HFFc6 (cell line): ENCODE data around the gene PPP1R27. TPM values are rescaled to one million over a fixed set of nuclear protein-coding genes. Genes with fewer than 3 reads are reported as not detected.
A peak's percentile ranks its signal among the peaks of the same experiment; 100 is the strongest.

Source experiments
- DNase-seq: peaks from one replicate; pipeline ENCODE4 v3.0.0-alpha.2; 2018
- H3K27ac Mint-ChIP-seq: 2 replicates; pipeline ENCODE4 v1.8.0; 2020; ENCODE audit warnings: mild to moderate bottlenecking, mixed read lengths
- H3K27me3 Mint-ChIP-seq: 2 replicates; pipeline ENCODE4 v1.8.0; 2021; ENCODE audit warnings: mild to moderate bottlenecking, moderate library complexity, mixed read lengths; ENCODE audit not compliant: insufficient read depth
- H3K36me3 Mint-ChIP-seq: 2 replicates; pipeline ENCODE4 v1.8.0; 2021; ENCODE audit warnings: low read depth, mixed read lengths
- H3K4me1 Mint-ChIP-seq: 2 replicates; pipeline ENCODE4 v1.8.0; 2020; ENCODE audit warnings: low read depth, mixed read lengths
- H3K4me3 Mint-ChIP-seq: 2 replicates; pipeline ENCODE4 v1.8.0; 2020; ENCODE audit warnings: mild to moderate bottlenecking, moderate library complexity, mixed read lengths
- H3K9me3 Mint-ChIP-seq: 2 replicates; pipeline ENCODE4 v1.8.0; 2020; ENCODE audit warnings: mild to moderate bottlenecking, mixed read lengths
- total RNA-seq, 6 experiments: library from RNA; stranded (reverse); fragmentation: NEBNext Ultra II Directional; extraction: Animal tissue kit (Norgen Biotek cat#: 25700); gene quantifications; 2 replicates in 1 of 6; 3 replicates in 5 of 6; pipeline ENCODE4 v1.2.3, GENCODE V29; 2021
- TF ChIP-seq, protein P1 (sequence below): fragments of 200-600 bp; sonication (generic); IDR thresholded peaks from 2 replicates; pipeline ENCODE4 v1.5.0; 2021; ENCODE audit warnings: antibody characterized with exemption, mild to moderate bottlenecking

The PPP1R27 gene
- total RNA-seq, 6 experiments from 2014 or later, result not detected

DNA sequence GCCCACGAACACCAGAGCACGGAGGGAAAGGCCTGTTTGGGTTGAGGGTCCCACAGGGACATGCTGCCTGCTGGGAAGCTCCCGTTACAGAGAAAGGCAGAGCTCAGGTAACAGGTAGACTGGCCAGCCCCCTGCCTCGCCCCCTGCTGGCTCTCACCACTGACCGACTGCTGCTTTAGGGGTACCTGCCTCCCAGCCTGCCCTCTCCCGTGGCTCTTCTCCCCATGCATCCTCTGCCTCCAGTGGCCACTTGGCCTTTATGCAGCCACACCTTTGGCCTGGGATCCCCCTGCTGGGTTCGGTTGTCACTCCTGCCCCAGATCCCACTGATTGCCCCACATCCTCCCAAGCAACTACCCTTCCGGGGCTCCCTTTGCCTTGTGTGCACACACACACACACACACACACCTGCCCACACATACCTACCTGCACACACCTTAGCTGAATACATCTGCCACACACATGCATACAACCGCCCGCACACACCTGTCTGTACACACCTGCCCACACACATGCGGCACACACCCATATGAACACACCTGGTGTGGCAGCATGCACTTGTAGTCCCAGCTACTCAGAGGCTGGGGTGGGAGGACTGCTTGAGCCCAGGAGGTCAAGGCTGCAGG is 8.9 kb downstream of the PPP1R27 start:
- no peaks in the 10 kb centered on the region for H3K36me3 Mint-ChIP-seq
- TF ChIP-seq, protein P1, sequence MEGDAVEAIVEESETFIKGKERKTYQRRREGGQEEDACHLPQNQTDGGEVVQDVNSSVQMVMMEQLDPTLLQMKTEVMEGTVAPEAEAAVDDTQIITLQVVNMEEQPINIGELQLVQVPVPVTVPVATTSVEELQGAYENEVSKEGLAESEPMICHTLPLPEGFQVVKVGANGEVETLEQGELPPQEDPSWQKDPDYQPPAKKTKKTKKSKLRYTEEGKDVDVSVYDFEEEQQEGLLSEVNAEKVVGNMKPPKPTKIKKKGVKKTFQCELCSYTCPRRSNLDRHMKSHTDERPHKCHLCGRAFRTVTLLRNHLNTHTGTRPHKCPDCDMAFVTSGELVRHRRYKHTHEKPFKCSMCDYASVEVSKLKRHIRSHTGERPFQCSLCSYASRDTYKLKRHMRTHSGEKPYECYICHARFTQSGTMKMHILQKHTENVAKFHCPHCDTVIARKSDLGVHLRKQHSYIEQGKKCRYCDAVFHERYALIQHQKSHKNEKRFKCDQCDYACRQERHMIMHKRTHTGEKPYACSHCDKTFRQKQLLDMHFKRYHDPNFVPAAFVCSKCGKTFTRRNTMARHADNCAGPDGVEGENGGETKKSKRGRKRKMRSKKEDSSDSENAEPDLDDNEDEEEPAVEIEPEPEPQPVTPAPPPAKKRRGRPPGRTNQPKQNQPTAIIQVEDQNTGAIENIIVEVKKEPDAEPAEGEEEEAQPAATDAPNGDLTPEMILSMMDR, result peak; percentile 38; the same call in 1 of the 2 replicates
- H3K27me3 Mint-ChIP-seq, result no peaks in the 10 kb centered on the region
- no peaks in the 10 kb centered on the region for H3K4me1 Mint-ChIP-seq
- no peak for DNase-seq
- H3K4me3 Mint-ChIP-seq, result no peak overlapping the region
- H3K27ac Mint-ChIP-seq, result no peak overlapping the region
- no peaks in the 10 kb centered on the region for H3K9me3 Mint-ChIP-seq

DNA sequence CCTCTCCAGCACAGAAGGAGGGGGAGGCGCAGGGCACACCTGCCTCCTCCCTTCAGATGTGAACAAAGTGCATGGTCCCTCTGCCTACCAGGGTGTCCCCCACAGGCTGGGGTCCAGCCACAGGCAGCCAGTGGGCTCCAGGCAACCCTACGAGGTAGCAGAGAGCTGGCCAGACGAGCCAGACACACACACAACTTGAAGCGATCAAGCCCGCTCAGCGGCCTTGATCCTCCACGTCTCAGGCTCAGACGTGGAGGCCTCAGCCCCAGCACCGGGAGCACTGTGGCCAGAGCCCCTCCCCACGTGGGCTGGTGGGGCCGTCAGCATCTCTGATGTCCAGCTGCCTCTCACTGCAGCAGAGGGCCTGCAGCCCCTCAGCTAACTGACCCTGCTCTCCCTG is 10.3 kb downstream of the PPP1R27 start:
- Mint-ChIP-seq H3K27me3 (no peaks in the 10 kb centered on the region), H3K9me3 (no peaks in the 10 kb centered on the region)

DNA sequence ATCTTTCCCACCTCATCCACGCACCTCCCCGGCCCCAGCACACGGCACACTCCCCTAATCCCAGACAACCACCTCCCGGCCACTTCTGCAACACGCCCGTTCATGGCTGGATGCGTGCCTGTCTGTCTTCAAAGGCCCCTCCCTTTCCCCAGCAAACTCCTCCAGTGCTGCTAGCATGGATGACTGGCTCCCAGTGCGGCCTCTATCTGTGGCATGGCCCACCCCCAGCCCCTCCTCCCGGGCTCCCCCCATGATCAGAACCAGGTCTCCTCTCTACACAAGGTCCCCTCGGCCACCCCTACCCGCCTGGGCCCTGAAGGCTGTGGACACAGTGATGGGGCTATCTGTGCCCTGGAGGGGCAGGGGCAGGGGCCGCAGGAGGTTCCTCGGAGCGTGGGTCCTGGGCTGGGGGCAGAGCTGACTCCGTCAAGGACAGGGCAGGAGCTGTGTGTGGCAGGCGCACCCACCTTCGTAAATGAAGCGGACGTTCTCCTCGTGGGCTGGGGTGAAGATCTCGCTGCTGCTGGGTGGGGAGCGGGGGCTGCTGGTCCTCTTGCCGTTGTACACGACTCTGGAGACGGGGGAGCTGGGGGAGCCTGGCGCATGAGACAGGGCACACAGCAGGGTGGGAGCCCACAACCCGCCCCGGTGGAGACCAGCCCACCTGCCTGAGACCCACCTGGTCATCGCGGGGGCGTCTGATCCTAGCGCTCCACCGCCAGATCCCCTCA is 10.9 kb downstream of the PPP1R27 start:
- H3K9me3 Mint-ChIP-seq, result no peaks in the 10 kb centered on the region
- no peaks in the 10 kb centered on the region for H3K4me1 Mint-ChIP-seq
- no peak overlapping the region for H3K27ac Mint-ChIP-seq
- no peak overlapping the region for H3K4me3 Mint-ChIP-seq
- H3K27me3 Mint-ChIP-seq, result no peaks in the 10 kb centered on the region
- no peaks in the 10 kb centered on the region for H3K36me3 Mint-ChIP-seq
- TF ChIP-seq, protein P1, result no peak
- no peak for DNase-seq

More for the DNA sequence above, 10.3 kb downstream of the PPP1R27 start:
- no peaks in the 10 kb centered on the region for H3K4me1 Mint-ChIP-seq
- TF ChIP-seq, protein P1, result no peak
- DNase-seq, result no peak
- no peaks in the 10 kb centered on the region for H3K36me3 Mint-ChIP-seq
- H3K4me3 Mint-ChIP-seq, result no peak overlapping the region
- no peak overlapping the region for H3K27ac Mint-ChIP-seq

DNA sequence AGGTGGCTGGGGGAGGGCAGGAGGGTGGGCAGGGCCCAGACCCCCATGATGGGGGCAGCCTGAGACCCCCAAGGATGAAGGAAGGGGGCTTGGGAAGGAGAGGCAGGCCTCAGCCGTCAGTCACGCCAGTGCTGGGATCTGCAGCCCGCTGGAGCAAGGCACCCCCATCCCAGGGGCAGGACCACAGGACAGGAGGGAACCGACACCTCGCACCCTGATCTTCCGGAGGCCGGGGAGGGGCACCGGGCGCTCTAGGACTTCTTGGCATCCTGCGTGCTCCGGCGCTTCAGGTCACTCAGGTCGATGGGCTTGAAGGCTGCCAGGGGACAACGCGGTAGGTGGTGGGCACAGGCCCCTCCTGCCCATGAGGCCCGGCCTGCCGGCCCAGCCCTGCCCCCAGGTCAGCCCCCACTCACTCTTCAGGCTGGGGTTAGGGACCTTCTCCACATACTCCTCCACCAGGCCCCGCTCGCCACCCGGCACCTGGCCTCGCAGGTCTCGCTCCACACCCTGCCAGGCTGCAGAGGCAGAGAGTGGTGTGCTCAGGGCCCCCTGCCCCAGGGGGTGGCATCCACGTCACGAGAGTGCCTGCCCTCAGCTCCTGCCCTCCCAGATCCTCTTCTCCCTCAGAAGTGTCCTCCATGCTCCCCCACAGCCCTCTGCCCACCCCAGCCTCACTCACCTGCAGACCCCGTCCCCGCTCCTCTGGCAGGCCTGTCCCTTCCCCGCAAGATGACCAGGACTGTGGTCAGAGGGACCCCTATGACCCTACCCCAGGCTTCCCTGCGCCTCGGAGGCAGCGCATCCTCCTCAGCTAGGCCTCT is 11.6 kb downstream of the PPP1R27 start:
- no peak overlapping the region for H3K4me3 Mint-ChIP-seq
- no peak overlapping the region for H3K27ac Mint-ChIP-seq
- H3K27me3 Mint-ChIP-seq, result no peaks in the 10 kb centered on the region
- no peaks in the 10 kb centered on the region for H3K9me3 Mint-ChIP-seq
- TF ChIP-seq, protein P1, result no peak
- DNase-seq, result no peak
- H3K36me3 Mint-ChIP-seq, result no peaks in the 10 kb centered on the region
- H3K4me1 Mint-ChIP-seq, result no peaks in the 10 kb centered on the region

DNA sequence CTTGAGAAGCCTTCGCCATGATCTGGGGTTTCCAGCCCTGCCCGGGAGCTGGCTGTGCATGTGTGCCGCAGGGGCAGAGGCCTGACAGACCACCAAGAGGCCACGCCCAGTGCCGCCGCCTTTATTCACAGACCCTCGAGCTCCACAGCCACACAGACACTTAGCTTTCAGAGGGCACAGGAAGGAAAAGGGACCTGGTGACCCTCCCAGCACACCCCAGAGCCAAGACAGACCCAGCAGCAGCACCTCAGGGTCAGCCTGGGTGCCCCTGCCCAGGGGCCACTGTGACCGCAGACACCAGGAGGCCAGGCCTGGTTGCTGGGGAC is 12.6 kb downstream of the PPP1R27 start:
- TF ChIP-seq, protein P1, result no peak
- Mint-ChIP-seq H3K4me3 (no peak overlapping the region), H3K27me3 (no peaks in the 10 kb centered on the region), H3K4me1 (no peaks in the 10 kb centered on the region), H3K27ac (no peak overlapping the region), H3K9me3 (no peaks in the 10 kb centered on the region), H3K36me3 (no peaks in the 10 kb centered on the region)
- no peak for DNase-seq
